A673 (cell line): ENCODE results near the gene GAGE12J. TPM values are rescaled to one million over a fixed set of nuclear protein-coding genes. Genes with fewer than 3 reads are reported as not detected.
"Not testable (repeated sequence)": the region's sequence is repeated elsewhere in the genome, so short reads cannot be mapped to it uniquely, and the experiment has no call there.

Experiments
- BruUV-seq: library from RNA; stranded (reverse); fragments of 400-500 nt; replicated peaks from 2 replicates; lab custom pipeline; 2021; lab: Mats Ljungman, UMichigan
- CTCF ChIA-PET: fragments of 300-600 bp; sonication (Branson Sonifier 250); formaldehyde crosslinking; loops from one replicate; lab custom pipeline; 2022; ENCODE audit warnings: antibody characterized with exemption; lab: Charles Lee
- POLR2A ChIA-PET: fragments of 300-600 bp; sonication (Branson Sonifier 250); formaldehyde crosslinking; loops from one replicate; lab custom pipeline; 2022; ENCODE audit warnings: antibody characterized with exemption; ENCODE audit not compliant: low non-redundant PET; lab: Charles Lee
- DNase-seq: peaks from one replicate; pipeline ENCODE4 v3.0.0-alpha.2; 2015; ENCODE audit warnings: low spot score
- H3K27ac ChIP-seq: fragments of 200-600 bp; sonication (generic); 2 replicates; pipeline ENCODE4 v1.5.1; 2016; ENCODE audit warnings: mixed run types, low read depth, mild to moderate bottlenecking, mixed read lengths, antibody characterized with exemption, low read length; ENCODE audit not compliant: poor library complexity, severe bottlenecking
- H3K27me3 ChIP-seq: fragments of 200-600 bp; sonication (generic); replicated peaks from 2 replicates; pipeline ENCODE4 v1.6.1; 2017; ENCODE audit warnings: mixed run types, low read depth, mild to moderate bottlenecking, mixed read lengths, antibody characterized with exemption, low read length; ENCODE audit not compliant: insufficient read depth, poor library complexity
- H3K36me3 ChIP-seq: fragments of 200-600 bp; sonication (generic); 2 replicates; pipeline ENCODE4 v1.6.1; 2016; ENCODE audit warnings: mixed run types, mild to moderate bottlenecking, mixed read lengths, antibody characterized with exemption, low read length; ENCODE audit not compliant: insufficient read depth, poor library complexity, severe bottlenecking
- H3K4me1 ChIP-seq: fragments of 200-600 bp; sonication (generic); 2 replicates; pipeline ENCODE4 v1.6.1; 2017; ENCODE audit warnings: mixed run types, mild to moderate bottlenecking, mixed read lengths, antibody characterized with exemption, low read length; ENCODE audit not compliant: insufficient read depth, poor library complexity, severe bottlenecking
- H3K4me3 ChIP-seq: fragments of 200-600 bp; sonication (generic); 2 replicates; pipeline ENCODE4 v1.5.1; 2016; ENCODE audit warnings: low read depth, mixed run types, mild to moderate bottlenecking, mixed read lengths, low read length; ENCODE audit not compliant: poor library complexity, severe bottlenecking
- H3K9me3 ChIP-seq: fragments of 200-600 bp; sonication (generic); 2 replicates; pipeline ENCODE4 v1.6.1; 2016; ENCODE audit warnings: mixed run types, low read depth, mild to moderate bottlenecking, mixed read lengths, antibody characterized with exemption, low read length; ENCODE audit not compliant: poor library complexity, severe bottlenecking
- EZH2 ChIP-seq: fragments of 200-600 bp; sonication (generic); IDR thresholded peaks from 2 replicates; pipeline ENCODE4 v1.6.1; 2017; ENCODE audit warnings: borderline replicate concordance, low read depth, mild to moderate bottlenecking, mixed read lengths, antibody characterized with exemption, low read length; ENCODE audit not compliant: poor library complexity, severe bottlenecking
- intact Hi-C: fragments of 100-400 bp; cut with micrococcal nuclease; formaldehyde crosslinking; loops from one replicate; pipeline ENCODE4 v1.10.0; 2022; ENCODE audit not compliant: unreplicated experiment
- total RNA-seq: library from RNA; stranded (reverse); gene quantifications from 2 replicates; pipeline ENCODE4 v1.2.3, GENCODE V29; 2021
- TF ChIP-seq, protein P1 (sequence below): fragments of 300-800, 200-600 bp; sonication (generic); conservative IDR thresholded peaks from 2 replicates; pipeline ENCODE4 v1.5.1; 2017; ENCODE audit warnings: low read depth, mild to moderate bottlenecking, antibody characterized with exemption, low read length, moderate library complexity, mixed read lengths

GAGE12J gene
- total RNA-seq, 1 experiment from 2014 or later, result not detected

DNA sequence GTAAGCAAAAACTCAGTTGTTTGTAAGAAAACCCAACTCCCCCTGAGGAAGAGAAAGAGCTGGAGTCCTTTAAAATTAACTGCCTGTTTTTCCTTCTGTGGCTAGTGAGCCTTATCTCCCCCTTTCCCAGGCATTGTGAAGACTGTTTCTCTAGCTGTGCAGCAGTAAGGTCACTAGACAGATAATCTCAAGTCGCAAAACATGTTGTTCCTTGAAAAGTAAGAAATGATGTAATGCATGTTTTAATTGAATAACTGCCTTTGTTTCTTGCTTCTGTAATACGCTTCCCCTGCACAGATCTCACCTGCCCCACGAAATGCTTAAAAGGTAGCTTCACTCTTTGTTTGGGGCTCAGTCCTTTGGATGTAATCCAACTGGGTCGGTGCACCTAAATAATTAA, 5.8 kb upstream of the GAGE12J start:
- CTCF ChIA-PET, result no interaction called here
- no peaks in the 10 kb centered on the region for H3K27me3 ChIP-seq
- no peaks in the 10 kb centered on the region for H3K4me1 ChIP-seq
- DNase-seq, result no peak
- TF ChIP-seq, protein P1, sequence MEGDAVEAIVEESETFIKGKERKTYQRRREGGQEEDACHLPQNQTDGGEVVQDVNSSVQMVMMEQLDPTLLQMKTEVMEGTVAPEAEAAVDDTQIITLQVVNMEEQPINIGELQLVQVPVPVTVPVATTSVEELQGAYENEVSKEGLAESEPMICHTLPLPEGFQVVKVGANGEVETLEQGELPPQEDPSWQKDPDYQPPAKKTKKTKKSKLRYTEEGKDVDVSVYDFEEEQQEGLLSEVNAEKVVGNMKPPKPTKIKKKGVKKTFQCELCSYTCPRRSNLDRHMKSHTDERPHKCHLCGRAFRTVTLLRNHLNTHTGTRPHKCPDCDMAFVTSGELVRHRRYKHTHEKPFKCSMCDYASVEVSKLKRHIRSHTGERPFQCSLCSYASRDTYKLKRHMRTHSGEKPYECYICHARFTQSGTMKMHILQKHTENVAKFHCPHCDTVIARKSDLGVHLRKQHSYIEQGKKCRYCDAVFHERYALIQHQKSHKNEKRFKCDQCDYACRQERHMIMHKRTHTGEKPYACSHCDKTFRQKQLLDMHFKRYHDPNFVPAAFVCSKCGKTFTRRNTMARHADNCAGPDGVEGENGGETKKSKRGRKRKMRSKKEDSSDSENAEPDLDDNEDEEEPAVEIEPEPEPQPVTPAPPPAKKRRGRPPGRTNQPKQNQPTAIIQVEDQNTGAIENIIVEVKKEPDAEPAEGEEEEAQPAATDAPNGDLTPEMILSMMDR, result no peak
- TF ChIP-seq EZH2, result no peak
- H3K4me3 ChIP-seq, result no peak overlapping the region
- intact Hi-C loops, result no loop called here
- H3K27ac ChIP-seq, result no peak overlapping the region
- H3K36me3 ChIP-seq, result no peaks in the 10 kb centered on the region
- no TSS peak for BruUV-seq
- no peaks in the 10 kb centered on the region for H3K9me3 ChIP-seq
- POLR2A ChIA-PET, result no interaction called here

DNA sequence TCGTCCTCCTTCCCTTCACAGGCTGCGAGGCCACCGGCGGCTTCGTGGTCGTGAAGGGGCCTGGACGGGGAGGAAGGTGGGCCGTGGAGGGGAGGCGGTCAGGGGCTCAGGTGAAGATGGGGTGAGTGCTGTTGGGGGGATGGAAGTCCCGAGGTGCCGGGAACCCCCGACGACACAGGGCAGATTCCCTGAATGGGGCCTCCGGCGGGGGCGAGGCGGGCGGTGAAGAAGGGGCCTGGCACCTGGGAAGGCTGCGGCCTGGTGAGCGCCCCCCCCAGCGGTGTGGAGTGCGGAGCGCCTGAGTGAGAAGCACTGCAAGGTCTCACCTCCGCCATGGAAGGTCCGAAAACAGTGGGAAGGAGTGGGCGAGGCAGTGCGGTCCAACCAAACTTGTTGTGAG, 429 bp downstream of the GAGE12J start:
- H3K36me3 ChIP-seq, BruUV-seq, H3K27me3 ChIP-seq, H3K4me1 ChIP-seq, H3K4me3 ChIP-seq, CTCF ChIA-PET, DNase-seq, H3K27ac ChIP-seq, POLR2A ChIA-PET, intact Hi-C loops, H3K9me3 ChIP-seq: not testable (repeated sequence)

DNA sequence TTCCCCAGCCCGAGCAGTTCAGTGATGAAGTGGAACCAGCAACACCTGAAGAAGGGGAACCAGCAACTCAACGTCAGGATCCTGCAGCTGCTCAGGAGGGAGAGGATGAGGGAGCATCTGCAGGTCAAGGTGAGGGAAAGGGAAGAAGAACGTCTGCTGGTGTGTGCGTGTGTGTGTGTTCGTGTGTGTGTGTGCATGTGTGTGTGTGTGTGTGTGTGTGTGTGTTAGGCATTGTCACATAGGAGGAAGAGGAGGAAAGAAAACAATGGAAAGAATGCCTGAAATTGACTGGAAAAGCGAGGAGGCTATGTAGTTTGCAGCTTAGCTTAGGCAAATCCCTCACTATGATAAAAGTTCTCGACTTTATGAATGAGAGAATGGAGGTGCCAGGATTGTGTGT, 1.9 kb downstream of the GAGE12J start:
- DNase-seq, H3K9me3 ChIP-seq, BruUV-seq, H3K27me3 ChIP-seq, POLR2A ChIA-PET, H3K4me1 ChIP-seq, CTCF ChIA-PET, H3K27ac ChIP-seq, H3K4me3 ChIP-seq, intact Hi-C loops, H3K36me3 ChIP-seq: not testable (repeated sequence)

DNA sequence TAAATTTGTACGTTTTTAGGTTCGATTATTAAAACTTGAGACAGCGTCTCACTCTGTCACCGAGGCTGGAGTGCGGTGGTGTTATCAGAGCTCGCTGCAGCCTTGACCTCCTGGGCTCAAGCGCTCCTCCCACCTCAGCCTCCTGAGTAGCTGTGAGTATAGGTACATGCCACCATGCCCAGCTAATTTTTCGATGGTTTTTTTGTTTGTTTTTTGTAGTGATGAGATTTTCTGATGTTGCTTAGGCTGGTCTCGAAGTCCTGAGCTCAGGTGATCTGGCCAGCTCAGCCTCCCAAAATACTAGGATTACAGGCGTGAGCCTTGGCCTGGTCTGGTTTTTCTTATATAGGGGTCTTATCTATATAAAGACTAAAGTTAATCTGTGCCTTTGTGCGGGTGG, 8.6 kb downstream of the GAGE12J start:
- H3K4me3 ChIP-seq, H3K9me3 ChIP-seq, POLR2A ChIA-PET, CTCF ChIA-PET, DNase-seq, H3K4me1 ChIP-seq, H3K27ac ChIP-seq, H3K27me3 ChIP-seq, BruUV-seq, intact Hi-C loops, H3K36me3 ChIP-seq: not testable (repeated sequence)

DNA sequence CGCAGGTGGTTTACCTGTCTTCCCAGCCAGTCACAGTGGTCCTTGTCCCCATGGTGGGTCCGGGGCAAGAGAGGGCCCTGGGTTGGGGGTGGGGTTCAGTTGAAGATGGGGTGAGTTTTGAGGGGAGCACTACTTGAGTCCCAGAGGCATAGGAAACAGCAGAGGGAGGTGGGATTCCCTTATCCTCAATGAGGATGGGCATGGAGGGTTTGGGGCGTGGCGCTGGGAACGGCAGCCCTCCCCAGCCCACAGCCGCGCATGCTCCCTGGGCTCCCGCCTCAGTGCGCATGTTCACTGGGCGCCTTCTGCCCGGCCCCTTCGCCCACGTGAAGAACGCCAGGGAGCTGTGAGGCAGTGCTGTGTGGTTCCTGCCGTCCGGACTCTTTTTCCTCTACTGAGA, 9.4 kb downstream of the GAGE12J start, which contains the start of gene GAGE13:
GAGE13 (plus strand) TSS at position 301 of the 400 bp plus-strand sequence. CDS start 1,156 bp downstream, outside the sequence.
- CTCF ChIA-PET, H3K36me3 ChIP-seq, intact Hi-C loops, H3K4me3 ChIP-seq, H3K27ac ChIP-seq, H3K4me1 ChIP-seq, POLR2A ChIA-PET, H3K27me3 ChIP-seq, BruUV-seq, DNase-seq, H3K9me3 ChIP-seq: not testable (repeated sequence)

DNA sequence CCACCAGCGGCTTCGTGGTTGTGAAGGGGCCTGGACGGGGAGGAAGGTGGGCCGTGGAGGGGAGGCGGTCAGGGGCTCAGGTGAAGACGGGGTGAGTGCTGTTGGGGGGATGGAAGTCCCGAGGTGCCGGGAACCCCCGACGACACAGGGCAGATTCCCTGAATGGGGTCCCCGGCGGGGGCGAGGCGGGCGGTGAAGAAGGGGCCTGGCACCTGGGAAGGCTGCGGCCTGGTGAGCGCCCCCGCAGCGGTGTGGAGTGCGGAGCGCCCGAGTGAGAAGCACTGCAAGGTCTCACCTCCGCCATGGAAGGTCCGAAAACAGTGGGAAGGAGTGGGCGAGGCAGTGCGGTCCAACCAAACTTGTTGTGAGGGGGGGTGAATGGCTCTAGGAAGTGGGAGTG, 10.0 kb downstream of the GAGE12J start:
- H3K4me1 ChIP-seq, CTCF ChIA-PET, H3K27me3 ChIP-seq, H3K27ac ChIP-seq, intact Hi-C loops, H3K36me3 ChIP-seq, POLR2A ChIA-PET, H3K9me3 ChIP-seq, H3K4me3 ChIP-seq, BruUV-seq, DNase-seq: not testable (repeated sequence)

DNA sequence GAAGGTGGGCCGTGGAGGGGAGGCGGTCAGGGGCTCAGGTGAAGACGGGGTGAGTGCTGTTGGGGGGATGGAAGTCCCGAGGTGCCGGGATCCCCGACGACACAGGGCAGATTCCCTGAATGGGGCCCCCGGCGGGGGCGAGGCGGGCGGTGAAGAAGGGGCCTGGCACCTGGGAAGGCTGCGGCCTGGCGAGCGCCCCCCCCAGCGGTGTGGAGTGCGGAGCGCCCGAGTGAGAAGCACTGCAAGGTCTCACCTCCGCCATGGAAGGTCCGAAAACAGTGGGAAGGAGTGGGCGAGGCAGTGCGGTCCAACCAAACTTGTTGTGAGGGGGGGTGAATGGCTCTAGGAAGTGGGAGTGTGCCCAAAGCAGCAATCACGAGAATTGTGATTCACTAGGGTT, 19.6 kb downstream of the GAGE12J start:
- POLR2A ChIA-PET, BruUV-seq: not testable (repeated sequence)

More for the DNA sequence above, 19.6 kb downstream of the GAGE12J start:
- intact Hi-C loops, H3K9me3 ChIP-seq, DNase-seq, H3K27ac ChIP-seq, H3K36me3 ChIP-seq, H3K27me3 ChIP-seq, H3K4me1 ChIP-seq, CTCF ChIA-PET, H3K4me3 ChIP-seq: not testable (repeated sequence)
